ENCODE data around the gene DAP. TPM values are rescaled to one million over a fixed set of nuclear protein-coding genes. Genes with fewer than 3 reads are reported as not detected.

The DAP gene
- total and polyA plus RNA-seq, 2 of the 4 experiments (the other 2 are of a cell fraction): 49.6 to 189 TPM

GRCh38 chr5:10792336-10792735 is 31.3 kb upstream of the DAP start:
- no peak overlapping the region for H2BK20ac ChIP-seq (ENCODE audit: low read depth, low read length)
- peaks cover 11% of the 10 kb centered on the region for H3K4me1 ChIP-seq (ENCODE audit: control insufficient read depth, insufficient read depth, low read length)
- H2BK120ac ChIP-seq (ENCODE audit: low read depth, low read length): no peak overlapping the region
- no peak overlapping the region for H3K9ac ChIP-seq (ENCODE audit: low read depth, low read length)
- H3K79me1 ChIP-seq (ENCODE audit: low read depth in 1 of 2, low read length in 2 of 2): no peaks in the 10 kb centered on the region; a peak in 1 of 4 replicates
- POLR2A ChIA-PET (ENCODE audit: unreplicated experiment): no interaction called here
- no peak overlapping the region for H3K14ac ChIP-seq (replicated peaks; ENCODE audit: low read depth, low read length)
- H3K36me3 ChIP-seq (ENCODE audit: control insufficient read depth, insufficient read depth, low read length): no peaks in the 10 kb centered on the region
- H3K56ac ChIP-seq (ENCODE audit: extremely low read depth, insufficient read depth, low read length): no peak overlapping the region
- H2BK15ac ChIP-seq (ENCODE audit: low read depth, low read length): no peak overlapping the region
- no peaks in the 10 kb centered on the region for H4K20me1 ChIP-seq (ENCODE audit: insufficient read depth, low read length)
- H3K18ac ChIP-seq (ENCODE audit: low read depth, low read length): no peak overlapping the region
- H4K5ac ChIP-seq (ENCODE audit: low read depth, low read length): no peak overlapping the region
- intact Hi-C loops (cut with micrococcal nuclease): no loop called here
- in situ Hi-C loops (cut with MboI; ENCODE audit: low sequenced_read_pairs): no loop called here
- H2AK5ac ChIP-seq (ENCODE audit: low read depth, low read length): no peak overlapping the region
- CTCF ChIA-PET: interaction anchor here (0.8 kb wide), 1 partner anchor 224 kb away, joined by 3 read pairs; no protein-coding TSS in a partner anchor
- H2AK9ac ChIP-seq (replicated peaks; ENCODE audit: low read depth, low read length, poor library complexity): no peak overlapping the region
- no peaks in the 10 kb centered on the region for H3K9me3 ChIP-seq (ENCODE audit: control insufficient read depth, insufficient read depth, low read length)
- H3K4me2 ChIP-seq (ENCODE audit: low read depth, low read length): no peak overlapping the region
- WGBS, 2 experiments (ENCODE audit: extremely low coverage in 2 of 2, insufficient read length in 1 of 2): no CpG with 5 or more reads among the region's 1 CpG
- H3K9me1 ChIP-seq (ENCODE audit: insufficient read depth, low read length): peaks cover 11% of the 10 kb centered on the region
- dilution Hi-C loops (cut with HindIII; ENCODE audit: low sequenced_read_pairs, unreplicated experiment): no loop called here
- TF ChIP-seq POLR2A (IDR thresholded peaks at IDR 0.05; ENCODE audit: low read depth, low read length) (no peak), MXI1 (IDR thresholded peaks at IDR 0.05; ENCODE audit: borderline replicate concordance, low read depth, low read length) (no peak), MAFK (IDR thresholded peaks at IDR 0.05; ENCODE audit: low read depth, low read length) (no peak), CTCF (conservative IDR thresholded peaks at IDR 0.05; ENCODE audit: low read depth, low read length) (no peak), RCOR1 (IDR thresholded peaks at IDR 0.05; ENCODE audit: insufficient replicate concordance, low read length) (no peak), CEBPB (IDR thresholded peaks at IDR 0.05; ENCODE audit: low read depth, low read length) (no peak), NFE2L2 (IDR thresholded peaks at IDR 0.05; ENCODE audit: low read depth, low read length) (no peak), USF2 (IDR thresholded peaks at IDR 0.05; ENCODE audit: low read depth, low read length) (no peak)
- H4K8ac ChIP-seq (ENCODE audit: low read depth in 2 of 2, low read length in 2 of 2): no peak overlapping the region
- no peak overlapping the region for H3K4me3 ChIP-seq (ENCODE audit: insufficient read depth, low read depth, low read length)
- no peak overlapping the region for H3K23ac ChIP-seq (ENCODE audit: low read depth, low read length)
- no peak overlapping the region for H3K4ac ChIP-seq (ENCODE audit: low read depth, low read length)
- no peak overlapping the region for H4K91ac ChIP-seq (ENCODE audit: insufficient read depth, low read depth, low read length)
- no peaks in the 10 kb centered on the region; the same call in 1 of the 2 replicates for H3K27me3 ChIP-seq (ENCODE audit: control insufficient read depth, insufficient read depth, low read length)
- no peak for ATAC-seq (ENCODE audit: low read depth)
- no peak overlapping the region for H3K27ac ChIP-seq (ENCODE audit: insufficient read depth, low read length)
- BruUV-seq (replicated peaks): no TSS peak
- no peak for DNase-seq
- no peak overlapping the region for H2BK5ac ChIP-seq (ENCODE audit: low read depth, low read length, poor library complexity, severe bottlenecking)
- H2AFZ ChIP-seq (replicated peaks; ENCODE audit: low read length, poor library complexity): no peak overlapping the region
